GM12801 (cell line): ENCODE data around the gene KLHL21.

Experiments
- TF ChIP-seq, protein P1 (sequence below): IDR thresholded peaks from one replicate; pipeline ENCODE4 v1.5.1; 2011; ENCODE audit warnings: control low read depth; ENCODE audit not compliant: insufficient read length; ENCODE audit errors: extremely low read depth

KLHL21 gene

GRCh38 chr1:6628971-6629479, 26.4 kb upstream of the KLHL21 start:
- TF ChIP-seq, protein P1, sequence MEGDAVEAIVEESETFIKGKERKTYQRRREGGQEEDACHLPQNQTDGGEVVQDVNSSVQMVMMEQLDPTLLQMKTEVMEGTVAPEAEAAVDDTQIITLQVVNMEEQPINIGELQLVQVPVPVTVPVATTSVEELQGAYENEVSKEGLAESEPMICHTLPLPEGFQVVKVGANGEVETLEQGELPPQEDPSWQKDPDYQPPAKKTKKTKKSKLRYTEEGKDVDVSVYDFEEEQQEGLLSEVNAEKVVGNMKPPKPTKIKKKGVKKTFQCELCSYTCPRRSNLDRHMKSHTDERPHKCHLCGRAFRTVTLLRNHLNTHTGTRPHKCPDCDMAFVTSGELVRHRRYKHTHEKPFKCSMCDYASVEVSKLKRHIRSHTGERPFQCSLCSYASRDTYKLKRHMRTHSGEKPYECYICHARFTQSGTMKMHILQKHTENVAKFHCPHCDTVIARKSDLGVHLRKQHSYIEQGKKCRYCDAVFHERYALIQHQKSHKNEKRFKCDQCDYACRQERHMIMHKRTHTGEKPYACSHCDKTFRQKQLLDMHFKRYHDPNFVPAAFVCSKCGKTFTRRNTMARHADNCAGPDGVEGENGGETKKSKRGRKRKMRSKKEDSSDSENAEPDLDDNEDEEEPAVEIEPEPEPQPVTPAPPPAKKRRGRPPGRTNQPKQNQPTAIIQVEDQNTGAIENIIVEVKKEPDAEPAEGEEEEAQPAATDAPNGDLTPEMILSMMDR: no peak

GRCh38 chr1:6627841-6628545, 25.3 kb upstream of the KLHL21 start:
- TF ChIP-seq, protein P1: no peak

GRCh38 chr1:6627031-6627430, 24.4 kb upstream of the KLHL21 start:
- TF ChIP-seq, protein P1: no peak

GRCh38 chr1:6625584-6626149, 23.0 kb upstream of the KLHL21 start:
- TF ChIP-seq, protein P1: no peak

DNA sequence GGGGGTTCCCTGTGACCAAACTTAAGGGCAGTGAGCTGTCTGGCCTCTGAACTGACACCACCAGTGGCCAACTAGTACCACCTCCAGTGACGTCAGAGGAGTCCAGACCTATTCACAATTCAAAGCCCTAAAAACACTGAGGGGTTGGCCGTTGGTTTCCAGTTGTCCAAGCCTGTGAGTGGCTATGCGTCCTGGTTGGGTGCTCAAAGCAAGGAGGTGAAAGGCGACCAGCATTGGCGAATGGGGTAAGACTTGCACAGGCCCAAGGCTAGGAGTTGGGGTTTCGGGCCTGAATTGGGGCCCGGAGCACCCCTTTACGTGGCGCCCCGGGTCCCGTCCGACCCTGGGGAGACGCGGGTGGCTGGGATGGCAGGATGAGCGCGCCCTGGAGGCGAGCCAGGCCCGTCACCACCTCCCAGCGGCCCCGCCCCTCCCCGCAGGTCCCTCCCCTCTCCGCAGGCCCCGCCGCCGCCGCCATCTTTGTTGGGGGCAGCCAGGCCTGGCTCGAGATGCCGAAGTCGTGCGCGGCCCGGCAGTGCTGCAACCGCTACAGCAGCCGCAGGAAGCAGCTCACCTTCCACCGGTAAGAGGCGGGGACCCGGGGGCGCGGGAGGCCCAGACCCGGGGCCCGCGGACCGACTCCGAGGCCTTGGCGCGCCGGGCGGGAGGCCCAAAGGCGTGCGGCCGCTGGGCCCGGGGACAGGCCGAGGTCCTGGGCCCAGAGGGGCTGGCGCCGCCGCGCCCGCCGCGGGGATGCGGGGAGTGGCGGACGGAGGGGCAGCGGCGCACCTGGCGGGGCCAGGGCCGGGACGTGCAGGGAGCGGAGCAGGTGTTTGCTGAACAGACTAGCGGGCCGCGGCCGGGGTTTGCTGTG, 22.3 kb upstream of the KLHL21 start, which contains the start of gene THAP3:
TSS of gene THAP3 (plus strand) at position 159 of the 874 bp plus-strand sequence. CDS start at position 510, 351 bp downstream.
- TF ChIP-seq, protein P1: no peak

DNA sequence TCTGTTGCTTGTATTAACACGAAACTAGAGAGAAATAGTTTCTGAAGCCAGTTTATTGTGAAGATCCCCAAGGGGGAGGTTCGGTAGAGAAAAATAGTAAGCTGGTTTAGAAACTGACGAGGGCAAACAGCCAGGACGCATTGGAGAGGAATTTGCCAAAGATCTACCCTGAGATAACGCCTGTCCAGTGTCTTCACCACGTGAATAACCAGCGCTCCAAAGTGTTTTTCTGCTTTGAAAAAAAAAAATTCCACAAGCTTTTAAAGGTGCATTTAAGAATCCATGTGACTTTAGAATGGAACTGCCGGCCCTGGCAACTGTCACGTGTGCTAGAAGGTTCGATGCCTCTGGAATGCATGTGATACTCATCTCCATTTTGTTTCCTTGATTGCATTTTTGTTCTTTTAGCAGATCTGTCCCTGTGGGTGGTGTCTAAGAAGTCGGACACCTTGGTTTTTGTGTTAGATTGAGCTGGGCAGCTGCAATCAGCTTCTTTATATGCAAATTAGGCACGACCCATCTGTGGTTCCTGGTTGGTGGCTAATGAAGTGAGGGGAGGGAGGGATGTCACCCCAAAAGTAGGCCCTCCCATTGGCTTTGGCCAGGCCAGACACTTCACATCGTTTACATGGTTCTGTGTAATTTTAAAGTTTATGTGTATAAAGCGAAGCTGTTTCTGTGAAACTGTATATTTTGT, 20.7 kb upstream of the KLHL21 start:
- TF ChIP-seq, protein P1: no peak
